HG02938 (cell line): ENCODE measurements around the gene MSANTD3.

Experiments
- ATAC-seq: cut with Tn5 transposase; IDR thresholded peaks from one replicate; pipeline ENCODE4 v1.9.1; 2021; ENCODE audit warnings: mild to moderate bottlenecking, moderate library complexity; ENCODE audit not compliant: unreplicated experiment

The MSANTD3 gene

GRCh38 chr9:100457517-100457916 is 30.6 kb downstream of the MSANTD3 start:
- no peak for ATAC-seq

GRCh38 chr9:100459963-100460362 is 33.0 kb downstream of the MSANTD3 start:
- ATAC-seq: no peak

- no peak for ATAC-seq
Observed at GRCh38 chr9:100465274-100465673, 38.3 kb downstream of the MSANTD3 start.

- ATAC-seq: no peak
Observed at GRCh38 chr9:100465761-100466160, 38.8 kb downstream of the MSANTD3 start.

- ATAC-seq: no peak
Observed at GRCh38 chr9:100466171-100466828, 39.4 kb downstream of the MSANTD3 start.

GRCh38 chr9:100466829-100467221 is 39.9 kb downstream of the MSANTD3 start:
- no peak for ATAC-seq

GRCh38 chr9:100468041-100468440 is 41.1 kb downstream of the MSANTD3 start:
- ATAC-seq: no peak

- no peak for ATAC-seq
Observed at GRCh38 chr9:100472268-100472667, 45.3 kb downstream of the MSANTD3 start.

GRCh38 chr9:100472788-100473275 is 45.9 kb downstream of the MSANTD3 start, which contains the start of gene TMEFF1:
TSS of gene TMEFF1 (plus strand) at chr9:100473149. CDS start at chr9:100473545, 396 bp downstream.
- ATAC-seq: peak; percentile 37

- ATAC-seq: peak; percentile 47
Observed at GRCh38 chr9:100473276-100474081, 46.5 kb downstream of the MSANTD3 start.

- no peak for ATAC-seq
Observed at GRCh38 chr9:100474082-100474923, 47.4 kb downstream of the MSANTD3 start.

GRCh38 chr9:100474924-100475276 is 48.0 kb downstream of the MSANTD3 start:
- ATAC-seq: no peak

- ATAC-seq: no peak
Observed at GRCh38 chr9:100477241-100477640, 50.3 kb downstream of the MSANTD3 start.

- ATAC-seq: no peak
Observed at GRCh38 chr9:100478192-100478591, 51.2 kb downstream of the MSANTD3 start.

GRCh38 chr9:100479820-100480219 is 52.9 kb downstream of the MSANTD3 start:
- ATAC-seq: no peak

GRCh38 chr9:100485196-100485595 is 58.3 kb downstream of the MSANTD3 start:
- ATAC-seq: no peak

GRCh38 chr9:100486479-100487176 is 59.7 kb downstream of the MSANTD3 start:
- ATAC-seq: no peak

GRCh38 chr9:100488177-100488576 is 61.2 kb downstream of the MSANTD3 start:
- ATAC-seq: no peak

GRCh38 chr9:100489836-100490235 is 62.9 kb downstream of the MSANTD3 start:
- ATAC-seq: no peak

GRCh38 chr9:100492952-100493351 is 66.0 kb downstream of the MSANTD3 start:
- no peak for ATAC-seq

GRCh38 chr9:100498592-100498991 is 71.6 kb downstream of the MSANTD3 start:
- ATAC-seq: no peak
